H1 (cell line): ENCODE results near the gene KCNE1. TPM values are rescaled to one million over a fixed set of nuclear protein-coding genes. Genes with fewer than 3 reads are reported as not detected.

Experiments used
- EP300 ChIP-seq, 2 experiments: IDR thresholded peaks; 1 replicate in 1 of 2; 2 replicates in 1 of 2; pipeline ENCODE4 v1.6.1; 2011 to 2012; ENCODE audit warnings: low read depth in 2 of 2, low read length in 2 of 2, mild to moderate bottlenecking in 2 of 2, borderline replicate concordance in 1 of 2, inconsistent platforms in 1 of 2, moderate library complexity in 1 of 2
- MAX ChIP-seq: IDR thresholded peaks from 2 replicates; pipeline ENCODE4 v1.6.1; 2012; ENCODE audit warnings: inconsistent platforms
- RAD21 ChIP-seq, 2 experiments: IDR thresholded peaks in 1 of 2; conservative IDR thresholded peaks in 1 of 2; 2 replicates each; pipeline ENCODE4 v1.6.1; 2011; ENCODE audit warnings: low read depth in 2 of 2, low read length in 2 of 2, improper control_type of control experiment in 1 of 2, inconsistent platforms in 1 of 2, mild to moderate bottlenecking in 1 of 2, moderate library complexity in 1 of 2
- RFX5 ChIP-seq: IDR thresholded peaks from 2 replicates; pipeline ENCODE4 v1.6.1; 2011; ENCODE audit warnings: low read depth, low read length, improper control_type of control experiment, borderline replicate concordance
- RXRA ChIP-seq: IDR thresholded peaks from 2 replicates; pipeline ENCODE4 v1.6.1; 2011; ENCODE audit warnings: low read depth, mild to moderate bottlenecking, low read length, moderate library complexity; ENCODE audit not compliant: insufficient read depth
- SP4 ChIP-seq: IDR thresholded peaks from 2 replicates; pipeline ENCODE4 v1.6.1; 2012; ENCODE audit warnings: low read length, inconsistent platforms
- polyA plus RNA-seq, 7 experiments: library from polyadenylated mRNA; depleted of rRNA in 3 of 7; stranded (reverse) in 5 of 7; unstranded in 2 of 7; fragments of >200 nt in 5 of 7; fragments of 200-250 nt in 2 of 7; gene quantifications; 1 replicate in 5 of 7; 2 replicates in 1 of 7; 4 replicates in 1 of 7; pipeline versions ENCODE4 v1.2.1 to v1.2.3, GENCODE V29; 2011 to 2013; ENCODE audit warnings: missing spikeins in 2 of 7, mixed read lengths in 2 of 7
- total RNA-seq: library from RNA; stranded (reverse); fragmentation: NEBNext Ultra II Directional; extraction: Animal tissue kit (Norgen Biotek cat#: 25700); gene quantifications from 2 replicates; pipeline ENCODE4 v1.2.1, GENCODE V29; 2021
- TF ChIP-seq, protein P1 (sequence below): IDR thresholded peaks from 2 replicates; pipeline ENCODE4 v1.6.1; 2011; ENCODE audit warnings: low read depth, mild to moderate bottlenecking, low read length; ENCODE audit not compliant: insufficient read depth
- TF ChIP-seq, protein P2 (sequence below), 3 experiments: IDR thresholded peaks; 1 replicate in 2 of 3; 2 replicates in 1 of 3; pipeline versions ENCODE4 v1.5.1 to v1.6.1; 2011; ENCODE audit warnings: low read length in 3 of 3, mild to moderate bottlenecking in 3 of 3, inconsistent platforms in 2 of 3, low read depth in 1 of 3, moderate library complexity in 1 of 3; ENCODE audit not compliant: insufficient read depth in 1 of 3; ENCODE audit errors: control extremely low read depth in 1 of 3

Gene KCNE1
- total and polyA plus RNA-seq, 2 of the 8 experiments (the other 6 are each of a cell fraction or from before 2014, with no cell fraction given) = 0.08 to 0.28 TPM

GRCh38 chr21:34523019-34523555 is 11.1 kb upstream of the KCNE1 start (continued):
- TF ChIP-seq SP4 (no peak), RXRA (no peak), RAD21 (IDR thresholded peaks at IDR 0.05 in 1 of 2, conservative IDR thresholded peaks at IDR 0.05 in 1 of 2; ENCODE audit: low read depth in 2 of 2, low read length in 2 of 2) (no peak), RFX5 (no peak), MAX (no peak), EP300 (IDR thresholded peaks at IDR 0.05; ENCODE audit: borderline replicate concordance in 1 of 2, low read depth in 2 of 2, low read length in 2 of 2) (no peak)
- TF ChIP-seq, protein P1, sequence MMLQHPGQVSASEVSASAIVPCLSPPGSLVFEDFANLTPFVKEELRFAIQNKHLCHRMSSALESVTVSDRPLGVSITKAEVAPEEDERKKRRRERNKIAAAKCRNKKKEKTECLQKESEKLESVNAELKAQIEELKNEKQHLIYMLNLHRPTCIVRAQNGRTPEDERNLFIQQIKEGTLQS = no peak
- TF ChIP-seq, protein P2, sequence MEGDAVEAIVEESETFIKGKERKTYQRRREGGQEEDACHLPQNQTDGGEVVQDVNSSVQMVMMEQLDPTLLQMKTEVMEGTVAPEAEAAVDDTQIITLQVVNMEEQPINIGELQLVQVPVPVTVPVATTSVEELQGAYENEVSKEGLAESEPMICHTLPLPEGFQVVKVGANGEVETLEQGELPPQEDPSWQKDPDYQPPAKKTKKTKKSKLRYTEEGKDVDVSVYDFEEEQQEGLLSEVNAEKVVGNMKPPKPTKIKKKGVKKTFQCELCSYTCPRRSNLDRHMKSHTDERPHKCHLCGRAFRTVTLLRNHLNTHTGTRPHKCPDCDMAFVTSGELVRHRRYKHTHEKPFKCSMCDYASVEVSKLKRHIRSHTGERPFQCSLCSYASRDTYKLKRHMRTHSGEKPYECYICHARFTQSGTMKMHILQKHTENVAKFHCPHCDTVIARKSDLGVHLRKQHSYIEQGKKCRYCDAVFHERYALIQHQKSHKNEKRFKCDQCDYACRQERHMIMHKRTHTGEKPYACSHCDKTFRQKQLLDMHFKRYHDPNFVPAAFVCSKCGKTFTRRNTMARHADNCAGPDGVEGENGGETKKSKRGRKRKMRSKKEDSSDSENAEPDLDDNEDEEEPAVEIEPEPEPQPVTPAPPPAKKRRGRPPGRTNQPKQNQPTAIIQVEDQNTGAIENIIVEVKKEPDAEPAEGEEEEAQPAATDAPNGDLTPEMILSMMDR (IDR thresholded peaks at IDR 0.05; ENCODE audit: control extremely low read depth in 1 of 3, insufficient read depth in 1 of 3, low read depth in 1 of 3, low read length in 3 of 3) = no peak
